Astrocyte of the spinal cord (primary cell): Measurements from ENCODE around the gene THSD1.

ENCODE experiments used
- DNase-seq: peaks from one replicate; pipeline ENCODE4 v3.0.0; 2011; ENCODE audit warnings: low read depth, low spot score
- H3K4me3 ChIP-seq: 2 replicates; pipeline ENCODE4 v1.5.1; 2011; ENCODE audit warnings: low read depth, mild to moderate bottlenecking, low read length, moderate library complexity
- CTCF ChIP-seq: IDR thresholded peaks from 2 replicates; pipeline ENCODE4 v1.5.1; 2012; ENCODE audit warnings: low read depth, mild to moderate bottlenecking, low read length, inconsistent platforms
- in situ Hi-C: cut with HindIII; loops from 2 replicates; pipeline ENCODE4 v1.10.0; 2017; ENCODE audit warnings: low sequenced_read_pairs

The THSD1 gene

GRCh38 chr13:52446265-52446664 is 40.3 kb upstream of the THSD1 start:
- no peak for DNase-seq
- TF ChIP-seq CTCF = no peak
- H3K4me3 ChIP-seq = no peak overlapping the region
- in situ Hi-C loops = no loop called here

DNA sequence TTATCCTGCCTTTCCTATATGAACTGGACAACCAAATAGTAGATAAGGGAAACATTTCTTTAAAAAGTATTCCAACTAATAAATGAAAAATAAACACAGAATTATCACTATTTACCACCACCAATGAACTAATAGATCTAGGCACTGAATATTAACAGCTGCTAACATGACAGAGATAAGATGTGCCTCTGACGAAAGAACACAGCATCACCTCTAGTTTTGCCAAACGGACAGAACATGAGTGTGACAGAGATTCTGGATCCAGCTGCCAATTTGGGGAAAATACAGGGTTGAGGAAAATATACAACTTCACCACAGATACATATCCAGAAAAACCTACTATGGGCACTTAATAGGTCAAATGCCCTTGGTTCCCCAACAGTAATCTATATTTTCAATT is 26.5 kb upstream of the THSD1 start:
- in situ Hi-C loops = no loop called here
- no peak overlapping the region for H3K4me3 ChIP-seq
- TF ChIP-seq CTCF = no peak
- no peak for DNase-seq

DNA sequence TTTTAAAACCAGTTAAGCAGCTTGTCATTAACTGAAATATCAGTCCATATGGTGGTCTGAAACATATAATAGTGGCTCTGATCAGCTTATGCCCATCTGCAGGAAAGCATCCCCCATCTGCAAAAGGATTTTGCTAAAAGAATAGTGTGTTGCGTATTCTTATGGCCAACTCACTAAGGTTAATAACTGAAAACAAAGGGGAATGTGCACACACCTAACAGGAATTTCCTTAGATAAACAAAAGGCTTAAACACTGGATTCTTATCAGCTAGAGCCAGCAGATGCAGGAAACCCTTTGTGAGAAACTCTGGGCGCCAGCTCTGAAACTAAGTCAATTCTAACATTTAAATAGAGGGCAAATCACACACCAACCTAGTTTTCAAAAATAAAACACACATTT is 22.3 kb upstream of the THSD1 start:
- in situ Hi-C loops = no loop called here
- no peak overlapping the region for H3K4me3 ChIP-seq
- no peak for TF ChIP-seq CTCF
- DNase-seq = peak; percentile 49

GRCh38 chr13:52421216-52421615 is 15.2 kb upstream of the THSD1 start:
- no peak for DNase-seq
- H3K4me3 ChIP-seq = no peak overlapping the region
- in situ Hi-C loops = no loop called here
- TF ChIP-seq CTCF = no peak

DNA sequence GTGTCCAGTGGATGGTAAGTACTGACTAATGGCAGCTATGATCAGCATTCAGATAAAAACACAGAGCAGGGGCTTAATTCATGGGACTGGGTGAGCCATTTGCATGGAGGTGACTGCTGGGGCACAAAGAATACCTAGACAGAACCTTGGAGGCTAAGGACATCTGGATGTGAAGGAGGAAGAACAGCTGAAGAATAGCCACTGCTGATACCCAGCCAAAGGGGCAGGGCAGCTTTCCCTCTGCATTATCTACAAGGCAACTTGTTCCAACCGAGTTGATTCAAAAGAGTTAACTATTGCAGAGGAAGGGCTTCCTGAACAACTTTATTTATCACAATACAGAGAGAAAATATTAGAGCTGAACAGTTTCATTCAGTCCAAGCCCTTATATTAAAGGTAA is 13.1 kb upstream of the THSD1 start:
- DNase-seq = no peak
- in situ Hi-C loops = no loop called here
- no peak for TF ChIP-seq CTCF
- no peak overlapping the region for H3K4me3 ChIP-seq

DNA sequence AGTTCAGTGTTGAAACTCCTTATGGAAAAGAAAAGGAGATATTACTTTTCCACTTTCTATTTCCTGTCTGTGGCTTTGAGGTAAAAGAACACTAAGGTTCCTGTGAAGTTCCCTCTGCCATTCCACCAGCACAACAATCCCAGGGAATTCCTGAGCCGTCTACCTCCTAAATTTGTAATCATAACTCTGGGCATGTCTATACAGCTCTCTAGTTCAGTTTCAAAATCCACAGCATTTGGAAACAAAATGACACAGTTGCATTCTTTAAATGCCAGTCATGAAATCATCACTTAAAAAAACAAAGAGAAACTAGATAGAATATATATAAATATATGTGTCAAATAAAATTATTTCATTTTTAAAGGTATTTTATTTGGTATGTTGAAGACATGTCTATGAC is 9.0 kb upstream of the THSD1 start:
- H3K4me3 ChIP-seq = no peak overlapping the region
- peak; percentile 31 for DNase-seq
- in situ Hi-C loops = no loop called here

More for the DNA sequence above, 9.0 kb upstream of the THSD1 start:
- TF ChIP-seq CTCF = no peak
